Stomach (tissue), 9 donors: ENCODE results near the gene UCKL1. TPM values are rescaled to one million over a fixed set of nuclear protein-coding genes. Genes with fewer than 3 reads are reported as not detected.

Experiments used
- DNase-seq, 2 donors: peaks; one replicate each; pipeline versions ENCODE4 v3.0.0 to v3.0.0-alpha.2; 2013 to 2019
- H3K27ac ChIP-seq, 5 donors: fragments of 200-600 bp in 4 of 5; sonication (generic) in 4 of 5; one replicate each; pipeline ENCODE4 v1.5.1; 2013 to 2019; ENCODE audit warnings: mild to moderate bottlenecking in 1 of 5, moderate library complexity in 1 of 5
- H3K27me3 ChIP-seq, 3 donors: fragments of 200-600 bp; sonication (generic); one replicate each; pipeline ENCODE4 v1.5.1; 2017 to 2019; ENCODE audit warnings: mixed run types in 1 of 3
- H3K36me3 ChIP-seq, 4 donors: fragments of 200-600 bp; sonication (generic); 1 replicate in 3 of 4; 2 replicates in 1 of 4; pipeline ENCODE4 v1.5.1; 2016 to 2019
- H3K4me1 ChIP-seq, 4 donors: fragments of 200-600 bp; sonication (generic); one replicate each; pipeline ENCODE4 v1.5.1; 2016 to 2019
- H3K4me3 ChIP-seq, 4 donors: fragments of 200-600 bp; sonication (generic) in 3 of 4; one replicate each; pipeline ENCODE4 v1.5.1; 2016 to 2019; ENCODE audit warnings: mild to moderate bottlenecking in 1 of 4
- H3K9me3 ChIP-seq, 4 donors: fragments of 200-600 bp; sonication (generic); one replicate each; pipeline ENCODE4 v1.5.1; 2016 to 2019
- EP300 ChIP-seq: sonication (generic); formaldehyde crosslinking; IDR thresholded peaks from one replicate; pipeline ENCODE4 v1.6.1; 2017; ENCODE audit warnings: antibody characterized with exemption
- POLR2A ChIP-seq, 4 donors: fragments of 450-650 bp; IDR thresholded peaks; one replicate each; pipeline ENCODE4 v1.6.1; 2016; ENCODE audit warnings: antibody characterized with exemption in 4 of 4, control low read depth in 2 of 4, mild to moderate bottlenecking in 1 of 4, moderate library complexity in 1 of 4
- POLR2AphosphoS5 ChIP-seq, 3 donors: sonication (generic); formaldehyde crosslinking; IDR thresholded peaks; one replicate each; pipeline ENCODE4 v1.6.1; 2016; ENCODE audit warnings: antibody characterized with exemption in 3 of 3
- WGBS, 5 donors: extraction: QIAGEN DNeasy Blood & Tissue Kit in 3 of 5; methylation state at CpG; one replicate each; pipeline versions ENCODE4 v1.1.5 to v1.1.7; 2013 to 2018; 5-methylcytosine and 5-hydroxymethylcytosine counted together
- intact Hi-C: fragments of 100-400 bp; cut with DNase I; formaldehyde crosslinking; loops from one replicate; pipeline ENCODE4 v1.15.1; 2023; ENCODE audit warnings: low total_unique reads
- polyA plus RNA-seq, 3 donors: library from polyadenylated mRNA; stranded (reverse); fragments of 200-250 nt; gene quantifications; one replicate each; pipeline ENCODE4 v1.2.3, GENCODE V29; 2013
- total RNA-seq, 5 donors: library from RNA; depleted of rRNA; stranded (reverse); fragments of >200 nt; gene quantifications; one replicate each; pipeline versions ENCODE4 v1.1.0 to v1.2.3, GENCODE V29; 2014 to 2016
- TF ChIP-seq, protein P1 (sequence below), 7 experiments: fragments of 450-650 bp in 4 of 7; fragments of 200-600 bp in 3 of 7; sonication (generic) in 3 of 7; IDR thresholded peaks; one replicate each; pipeline ENCODE4 v1.5.1; 2016 to 2019; ENCODE audit warnings: antibody characterized with exemption in 7 of 7, control low read depth in 2 of 7, mild to moderate bottlenecking in 1 of 7
- donor health status: healthy with polysubstance abuse.
- donor health status: Bipolar disorder and iron deficiency.
- donor health status: healthy.

Gene UCKL1
- total and polyA plus RNA-seq, 8 donors, result 17.7 to 107 (median 32.2) TPM

DNA sequence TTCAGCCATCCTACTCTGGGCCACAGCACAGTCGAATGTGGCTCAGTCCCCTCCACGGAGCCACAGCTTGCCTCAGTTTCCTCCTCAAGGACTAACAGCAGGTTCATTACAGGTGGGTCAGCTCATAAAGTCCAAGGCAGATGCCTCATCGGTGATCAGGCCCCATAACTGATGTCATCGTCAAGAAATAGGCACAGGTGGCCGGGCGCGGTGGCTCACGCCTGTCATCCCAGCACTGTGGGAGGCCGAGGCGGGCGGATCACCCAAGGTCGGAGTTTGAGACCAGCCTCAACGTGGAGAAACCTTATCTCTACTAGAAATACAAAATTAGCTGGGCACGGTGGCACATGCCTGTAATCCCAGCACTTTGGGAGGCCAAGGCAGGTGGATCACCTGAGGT lies 3.4 kb downstream of the UCKL1 start:
- Histone ChIP-seq H3K36me3 (peaks cover 0 to 5% (median 2%) of the 10 kb centered on the region in 4 donors), H3K9me3 (no peaks in the 10 kb centered on the region), H3K4me1 (peaks cover 78 to 92% (median 90%) of the 10 kb centered on the region in 4 donors), H3K27me3 (no peaks in the 10 kb centered on the region), H3K4me3 (no peak overlapping the region), H3K27ac (peak overlapping the region in 2 of 5 donors; percentile 87 to 88)
- intact Hi-C loops, result no loop called here
- TF ChIP-seq POLR2A (IDR thresholded peaks at IDR 0.05), result no peak
- no peak for TF ChIP-seq POLR2AphosphoS5 (IDR thresholded peaks at IDR 0.05)
- TF ChIP-seq EP300, result no peak
- TF ChIP-seq, protein P1, sequence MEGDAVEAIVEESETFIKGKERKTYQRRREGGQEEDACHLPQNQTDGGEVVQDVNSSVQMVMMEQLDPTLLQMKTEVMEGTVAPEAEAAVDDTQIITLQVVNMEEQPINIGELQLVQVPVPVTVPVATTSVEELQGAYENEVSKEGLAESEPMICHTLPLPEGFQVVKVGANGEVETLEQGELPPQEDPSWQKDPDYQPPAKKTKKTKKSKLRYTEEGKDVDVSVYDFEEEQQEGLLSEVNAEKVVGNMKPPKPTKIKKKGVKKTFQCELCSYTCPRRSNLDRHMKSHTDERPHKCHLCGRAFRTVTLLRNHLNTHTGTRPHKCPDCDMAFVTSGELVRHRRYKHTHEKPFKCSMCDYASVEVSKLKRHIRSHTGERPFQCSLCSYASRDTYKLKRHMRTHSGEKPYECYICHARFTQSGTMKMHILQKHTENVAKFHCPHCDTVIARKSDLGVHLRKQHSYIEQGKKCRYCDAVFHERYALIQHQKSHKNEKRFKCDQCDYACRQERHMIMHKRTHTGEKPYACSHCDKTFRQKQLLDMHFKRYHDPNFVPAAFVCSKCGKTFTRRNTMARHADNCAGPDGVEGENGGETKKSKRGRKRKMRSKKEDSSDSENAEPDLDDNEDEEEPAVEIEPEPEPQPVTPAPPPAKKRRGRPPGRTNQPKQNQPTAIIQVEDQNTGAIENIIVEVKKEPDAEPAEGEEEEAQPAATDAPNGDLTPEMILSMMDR (IDR thresholded peaks at IDR 0.05), result no peak
- 76 to 86% (median 78%) methylated on average over 14 of the region's 14 CpGs for WGBS, 5 donors
- no peak for DNase-seq

GRCh38 chr20:63952210-63952535 lies 4.0 kb downstream of the UCKL1 start:
- Histone ChIP-seq H3K27me3 (no peaks in the 10 kb centered on the region), H3K36me3 (peaks cover 0 to 5% (median 2%) of the 10 kb centered on the region in 4 donors), H3K4me3 (no peak overlapping the region), H3K27ac (peak overlapping the region; percentile 13 to 88 (median 86)), H3K9me3 (no peaks in the 10 kb centered on the region), H3K4me1 (peaks cover 78 to 92% (median 90%) of the 10 kb centered on the region in 4 donors)
- intact Hi-C loops, result no loop called here
- no peak for DNase-seq
- TF ChIP-seq POLR2A (IDR thresholded peaks at IDR 0.05) (no peak), POLR2AphosphoS5 (IDR thresholded peaks at IDR 0.05) (no peak), EP300 (no peak)
- TF ChIP-seq, protein P1 (IDR thresholded peaks at IDR 0.05), result no peak
- 50 to 84% (median 76%) methylated on average over 1 to 15 of the region's 15 CpGs for WGBS, 5 donors

GRCh38 chr20:63951398-63952209 lies 4.6 kb downstream of the UCKL1 start:
- peaks cover 73 to 92% (median 89%) of the 10 kb centered on the region in 4 donors for H3K4me1 ChIP-seq
- peak overlapping the region in 1 of 4 donors; percentile 24 for H3K4me3 ChIP-seq
- peak overlapping the region; percentile 13 to 88 (median 86) for H3K27ac ChIP-seq
- TF ChIP-seq EP300, result no peak
- TF ChIP-seq POLR2A (IDR thresholded peaks at IDR 0.05), result no peak
- no peak for TF ChIP-seq POLR2AphosphoS5 (IDR thresholded peaks at IDR 0.05)
- TF ChIP-seq, protein P1 (IDR thresholded peaks at IDR 0.05), result no peak
- DNase-seq, result no peak
- WGBS, 5 donors, result 40 to 56% (median 54%) methylated on average over 7 to 17 of the region's 17 CpGs
- H3K9me3 ChIP-seq, result no peaks in the 10 kb centered on the region
- H3K27me3 ChIP-seq, result no peaks in the 10 kb centered on the region
- intact Hi-C loops, result no loop called here
- peaks cover 0 to 5% (median 2%) of the 10 kb centered on the region in 4 donors for H3K36me3 ChIP-seq

DNA sequence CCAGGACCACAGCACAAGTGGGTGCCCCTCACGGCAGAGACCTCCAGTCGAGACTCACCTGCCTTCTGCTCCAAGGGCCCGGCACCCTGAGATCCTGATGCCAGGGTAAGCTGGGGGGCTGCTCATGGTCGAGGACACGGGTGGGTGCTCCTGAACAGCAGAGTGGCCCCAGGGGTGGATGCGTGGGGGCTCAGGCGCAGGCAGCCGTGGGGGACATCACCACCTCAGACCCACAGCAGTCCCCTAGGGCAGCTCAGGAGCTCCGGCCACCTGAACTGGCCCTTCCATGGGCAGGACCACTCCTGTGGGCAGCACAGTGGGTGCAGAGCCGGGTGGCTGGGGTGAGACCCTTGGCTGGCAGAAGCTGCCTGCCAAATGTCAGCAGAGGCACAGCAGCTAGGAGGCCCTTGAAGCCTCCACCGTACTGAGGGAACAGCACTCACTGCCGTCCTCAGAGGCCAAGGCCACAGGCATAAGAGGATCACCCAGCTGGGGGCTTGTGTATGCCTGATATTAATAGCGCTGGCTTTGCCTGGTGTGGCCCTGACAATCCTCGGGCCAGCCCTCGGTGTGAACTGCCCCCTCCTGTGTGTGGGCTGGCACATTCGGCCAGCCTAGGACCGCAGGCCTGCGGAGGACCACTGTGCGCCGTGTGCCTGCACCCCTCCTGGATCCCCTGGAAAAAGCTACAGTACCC lies 5.4 kb downstream of the UCKL1 start:
- H3K36me3 ChIP-seq, result peaks cover 1 to 12% (median 9%) of the 10 kb centered on the region in 4 donors
- TF ChIP-seq EP300, result no peak
- TF ChIP-seq POLR2A (IDR thresholded peaks at IDR 0.05), result no peak
- no peak for TF ChIP-seq POLR2AphosphoS5 (IDR thresholded peaks at IDR 0.05)
- 20 to 85% (median 78%) methylated on average over 1 to 20 of the region's 20 CpGs for WGBS, 5 donors
- H3K27me3 ChIP-seq, result no peaks in the 10 kb centered on the region
- intact Hi-C loops, result no loop called here
- H3K27ac ChIP-seq, result peak overlapping the region; percentile 12 to 88 (median 86)
- no peaks in the 10 kb centered on the region for H3K9me3 ChIP-seq
- H3K4me3 ChIP-seq, result peak overlapping the region in 1 of 4 donors; percentile 24
- no peak for DNase-seq
- H3K4me1 ChIP-seq, result peaks cover 72 to 92% (median 88%) of the 10 kb centered on the region in 4 donors
